ENCODE measurements around the gene TSLP.

The TSLP gene

DNA sequence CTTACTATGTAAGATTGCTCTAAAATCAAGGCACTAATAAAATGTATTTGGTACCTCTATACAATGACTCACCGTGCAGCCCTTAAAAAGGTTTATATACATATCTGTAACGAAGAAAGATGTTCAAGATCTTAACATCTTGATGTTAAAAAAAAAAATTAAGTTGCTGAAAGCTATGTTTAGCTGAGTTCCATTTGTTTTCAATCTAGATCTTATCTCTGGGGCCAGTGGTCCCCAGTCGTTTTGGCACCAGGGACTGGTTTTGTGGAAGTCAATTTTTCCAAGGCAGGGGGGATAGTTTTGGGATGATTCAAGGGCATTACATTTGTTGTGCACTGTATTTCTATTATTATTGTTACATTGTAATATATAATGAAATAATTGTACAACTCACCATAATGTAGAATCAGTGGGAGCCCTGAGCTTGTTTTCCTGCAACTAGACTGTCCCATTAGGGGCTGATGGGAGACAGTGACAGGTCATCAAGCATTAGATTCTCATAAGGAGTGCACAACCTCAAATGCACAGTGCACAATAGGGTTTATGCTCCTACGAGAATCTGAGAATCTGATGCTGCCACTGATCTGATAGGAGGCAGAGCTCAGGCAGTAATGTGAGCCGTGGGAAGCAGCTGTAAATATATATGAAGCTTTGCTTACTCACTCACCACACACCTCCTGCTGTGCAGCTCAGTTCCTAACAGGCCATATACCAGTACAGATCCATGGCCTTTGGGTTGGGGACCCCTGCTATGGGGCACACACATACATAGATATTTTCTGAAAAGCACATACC lies 27.6 kb upstream of the TSLP start:
- Histone ChIP-seq H3K4me1 (ENCODE audit: insufficient read depth, low read length) (no peaks in the 10 kb centered on the region), H3K4me3 (ENCODE audit: low read depth in 1 of 2, low read length in 2 of 2) (no peak overlapping the region), H2AFZ (ENCODE audit: low read depth, low read length) (no peak overlapping the region), H4K20me1 (ENCODE audit: insufficient read depth, low read length) (no peaks in the 10 kb centered on the region), H3K9ac (ENCODE audit: low read depth, low read length) (no peak overlapping the region), H3K27ac (ENCODE audit: low read length) (no peak overlapping the region), H3K79me2 (ENCODE audit: insufficient read depth, low read length) (no peaks in the 10 kb centered on the region), H3K4me2 (ENCODE audit: insufficient read depth, low read length) (no peak overlapping the region), H3K27me3 (ENCODE audit: insufficient read depth, low read length, poor library complexity) (no peaks in the 10 kb centered on the region), H3K36me3 (ENCODE audit: insufficient read depth, low read length) (no peaks in the 10 kb centered on the region), H3K9me3 (ENCODE audit: insufficient read depth, low read length, severe bottlenecking) (no peaks in the 10 kb centered on the region)
- no peak; the same call in 2 of the 3 replicates for ATAC-seq (ENCODE audit: insufficient read depth, low read depth)
- TF ChIP-seq CTCF (IDR thresholded peaks at IDR 0.05; ENCODE audit: borderline replicate concordance, extremely low read depth, low read length, poor library complexity, severe bottlenecking) (no peak), EZH2 (IDR thresholded peaks at IDR 0.05; ENCODE audit: borderline replicate concordance, low read depth, low read length, severe bottlenecking) (no peak)
- no peak for DNase-seq

DNA sequence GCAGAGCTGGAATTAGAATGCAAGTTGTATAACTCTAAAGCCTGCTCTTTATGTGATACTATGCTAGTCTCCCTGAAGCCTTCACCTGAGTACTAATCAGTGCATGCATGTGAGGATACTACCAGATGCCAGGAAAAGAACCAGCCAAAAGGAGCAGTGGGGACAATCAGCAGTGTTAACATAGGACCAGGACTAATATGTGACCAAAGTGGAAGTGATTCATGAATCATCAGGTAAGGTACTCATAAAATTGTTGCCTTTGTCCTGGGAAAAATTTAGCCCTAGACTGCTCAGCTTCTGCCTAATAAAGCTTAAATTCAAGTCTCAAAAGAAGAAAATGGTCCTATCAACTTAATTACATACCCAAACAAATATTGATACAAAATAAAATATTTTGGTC lies 13.4 kb upstream of the TSLP start:
- no peak for DNase-seq
- Histone ChIP-seq H3K4me2 (ENCODE audit: insufficient read depth, low read length) (no peak overlapping the region), H3K79me2 (ENCODE audit: insufficient read depth, low read length) (no peaks in the 10 kb centered on the region), H3K4me1 (ENCODE audit: insufficient read depth, low read length) (no peaks in the 10 kb centered on the region), H3K27me3 (ENCODE audit: insufficient read depth, low read length, poor library complexity) (peaks cover 3% of the 10 kb centered on the region), H4K20me1 (ENCODE audit: insufficient read depth, low read length) (no peaks in the 10 kb centered on the region), H3K36me3 (ENCODE audit: insufficient read depth, low read length) (no peaks in the 10 kb centered on the region), H3K9me3 (ENCODE audit: insufficient read depth, low read length, severe bottlenecking) (no peaks in the 10 kb centered on the region), H3K9ac (ENCODE audit: low read depth, low read length) (no peak overlapping the region), H3K27ac (ENCODE audit: low read length) (no peak overlapping the region), H3K4me3 (ENCODE audit: low read depth in 1 of 2, low read length in 2 of 2) (no peak overlapping the region), H2AFZ (ENCODE audit: low read depth, low read length) (no peak overlapping the region)
- no peak for TF ChIP-seq EZH2 (IDR thresholded peaks at IDR 0.05; ENCODE audit: borderline replicate concordance, low read depth, low read length, severe bottlenecking)
- no peak for TF ChIP-seq CTCF (IDR thresholded peaks at IDR 0.05; ENCODE audit: borderline replicate concordance, extremely low read depth, low read length, poor library complexity, severe bottlenecking)
- no peak for ATAC-seq (ENCODE audit: insufficient read depth, low read depth)

DNA sequence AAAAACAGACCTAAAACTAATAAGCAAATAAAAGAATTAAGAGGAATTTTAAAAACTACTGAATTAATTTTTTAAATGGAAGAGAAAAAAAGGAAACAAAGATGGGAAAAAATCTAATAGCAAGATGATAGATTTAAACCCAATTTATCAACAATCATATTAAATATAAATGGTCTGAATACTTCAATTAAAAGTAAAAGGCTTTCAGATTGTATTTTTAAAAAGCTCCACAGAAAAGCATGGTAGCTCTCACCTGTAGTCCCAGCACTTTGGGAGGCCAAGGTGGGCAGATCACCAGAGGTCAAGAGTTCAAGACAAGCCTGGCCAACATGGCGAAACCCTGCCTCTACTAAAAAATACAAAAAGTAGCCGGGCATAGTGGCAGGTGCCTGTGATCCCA lies 11.3 kb upstream of the TSLP start:
- Histone ChIP-seq H3K9ac (ENCODE audit: low read depth, low read length) (no peak overlapping the region), H3K36me3 (ENCODE audit: insufficient read depth, low read length) (no peaks in the 10 kb centered on the region), H4K20me1 (ENCODE audit: insufficient read depth, low read length) (no peaks in the 10 kb centered on the region), H2AFZ (ENCODE audit: low read depth, low read length) (no peak overlapping the region), H3K4me1 (ENCODE audit: insufficient read depth, low read length) (no peaks in the 10 kb centered on the region), H3K4me2 (ENCODE audit: insufficient read depth, low read length) (no peak overlapping the region), H3K27ac (ENCODE audit: low read length) (no peak overlapping the region), H3K27me3 (ENCODE audit: insufficient read depth, low read length, poor library complexity) (peaks cover 3% of the 10 kb centered on the region), H3K79me2 (ENCODE audit: insufficient read depth, low read length) (no peaks in the 10 kb centered on the region), H3K9me3 (ENCODE audit: insufficient read depth, low read length, severe bottlenecking) (no peaks in the 10 kb centered on the region), H3K4me3 (ENCODE audit: low read depth in 1 of 2, low read length in 2 of 2) (no peak overlapping the region)
- DNase-seq: no peak
- TF ChIP-seq CTCF (IDR thresholded peaks at IDR 0.05; ENCODE audit: borderline replicate concordance, extremely low read depth, low read length, poor library complexity, severe bottlenecking): no peak
- no peak for TF ChIP-seq EZH2 (IDR thresholded peaks at IDR 0.05; ENCODE audit: borderline replicate concordance, low read depth, low read length, severe bottlenecking)
- no peak for ATAC-seq (ENCODE audit: insufficient read depth, low read depth)
